NCI-H1436 (cell line): ENCODE measurements around the gene ADRA2B.

Source experiments
- DNase-seq: peaks from one replicate; lab custom pipeline; 2025; lab: John Stamatoyannopoulos, UW

ADRA2B gene

DNA sequence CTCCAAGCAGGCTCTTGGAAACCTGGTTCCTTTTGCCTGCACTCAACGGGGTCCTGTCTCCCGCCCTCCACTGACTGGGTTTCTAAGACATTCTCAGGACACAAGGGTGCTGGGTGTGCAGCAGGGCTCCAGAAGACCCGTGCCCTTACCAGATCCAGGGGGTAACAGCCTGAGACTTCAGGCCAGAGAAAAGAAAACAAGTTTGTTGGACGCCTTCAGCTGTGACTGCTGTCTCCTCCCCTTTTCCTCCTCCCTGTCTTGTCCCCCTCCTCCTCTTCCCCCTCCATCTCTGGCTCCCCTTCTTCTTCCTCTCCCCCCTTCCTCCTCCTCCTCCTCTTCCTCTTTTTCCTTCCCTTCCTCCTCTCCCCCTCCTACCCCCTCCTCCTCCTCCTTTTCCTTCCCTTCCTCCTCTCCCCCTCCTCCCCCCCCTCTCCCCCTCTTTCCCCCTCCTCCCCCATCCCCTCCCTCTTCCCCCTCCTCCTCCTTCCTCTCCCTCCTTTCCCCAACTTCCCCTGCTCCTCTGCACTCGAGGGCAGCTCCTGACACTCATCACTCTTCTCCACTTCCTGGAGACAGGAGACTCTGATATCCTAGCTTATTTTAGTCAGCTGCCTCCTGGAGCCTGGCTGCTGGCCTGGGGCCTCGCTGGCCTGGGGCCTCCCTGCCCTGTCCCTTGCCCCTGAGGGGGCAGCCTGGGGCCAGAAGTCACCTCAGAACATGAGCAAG, 12.4 kb downstream of the ADRA2B start:
- DNase-seq: no peak

- DNase-seq: no peak
These were observed 13.2 kb downstream of the ADRA2B start for GRCh38 chr2:96103187-96103601.

DNA sequence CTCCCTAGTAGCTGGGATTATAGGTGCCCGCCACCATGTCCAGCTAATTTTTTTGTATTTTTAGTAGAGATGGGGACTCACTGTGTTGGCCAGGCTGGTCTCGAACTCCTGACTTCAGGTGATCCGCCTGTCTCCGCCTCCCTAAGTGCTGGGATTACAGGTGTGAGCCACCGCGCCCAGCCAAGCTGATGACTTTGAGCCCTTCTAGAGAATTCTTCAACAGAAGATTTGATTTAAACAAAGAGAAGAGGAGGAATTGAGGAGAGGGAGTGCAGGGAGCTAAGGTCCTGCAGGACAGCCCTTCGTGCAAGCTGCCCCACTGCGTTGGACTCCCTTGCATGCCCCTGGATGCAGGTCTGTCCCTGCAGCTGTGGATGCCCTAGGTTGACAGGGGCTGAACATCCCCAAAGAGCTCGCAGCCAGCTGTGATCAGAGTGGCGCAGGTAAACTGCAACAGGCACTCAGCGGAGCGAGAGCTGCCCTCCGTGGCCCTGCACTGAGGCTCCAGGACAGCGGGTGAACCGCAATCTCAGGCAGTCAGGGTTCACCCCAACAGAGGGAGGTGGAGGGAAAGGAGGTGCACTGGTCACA, 13.7 kb downstream of the ADRA2B start:
- DNase-seq: no peak

GRCh38 chr2:96100893-96101304, 15.5 kb downstream of the ADRA2B start:
- no peak for DNase-seq

GRCh38 chr2:96099861-96100798, 16.2 kb downstream of the ADRA2B start:
- no peak for DNase-seq

DNA sequence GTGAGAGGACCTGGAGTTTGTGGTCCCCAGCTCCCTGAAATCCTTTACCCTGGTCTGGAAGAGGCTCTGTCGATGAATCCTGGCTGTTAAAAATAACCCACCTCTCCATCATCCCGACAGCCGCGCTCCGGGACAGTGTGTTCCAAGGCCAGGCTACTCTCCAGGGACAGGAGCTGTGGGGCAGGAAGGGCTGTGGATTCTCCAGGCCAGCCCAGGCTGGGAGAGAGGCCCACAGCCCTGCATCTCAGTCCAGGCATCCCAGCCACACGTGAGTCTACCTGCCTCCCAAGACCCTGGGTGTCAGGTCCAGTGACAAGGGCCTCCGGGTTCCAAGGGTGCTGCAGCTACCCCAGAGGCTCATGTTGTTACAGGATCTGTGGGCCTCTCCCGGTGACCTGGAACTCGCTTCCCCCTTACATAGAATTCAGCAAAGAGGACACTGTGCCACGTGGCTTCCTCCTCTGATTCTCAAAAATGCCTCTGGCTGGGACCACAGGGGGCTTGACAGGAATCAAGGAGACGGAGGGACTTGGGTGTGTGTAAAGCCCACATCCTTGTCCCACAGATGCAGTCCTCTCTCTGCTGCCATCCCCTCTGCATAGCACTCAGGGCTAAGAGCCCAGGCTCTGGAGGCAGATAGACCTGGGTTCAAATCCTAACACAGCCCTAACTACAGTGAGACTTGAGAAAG, 17.3 kb downstream of the ADRA2B start:
- DNase-seq: no peak

DNA sequence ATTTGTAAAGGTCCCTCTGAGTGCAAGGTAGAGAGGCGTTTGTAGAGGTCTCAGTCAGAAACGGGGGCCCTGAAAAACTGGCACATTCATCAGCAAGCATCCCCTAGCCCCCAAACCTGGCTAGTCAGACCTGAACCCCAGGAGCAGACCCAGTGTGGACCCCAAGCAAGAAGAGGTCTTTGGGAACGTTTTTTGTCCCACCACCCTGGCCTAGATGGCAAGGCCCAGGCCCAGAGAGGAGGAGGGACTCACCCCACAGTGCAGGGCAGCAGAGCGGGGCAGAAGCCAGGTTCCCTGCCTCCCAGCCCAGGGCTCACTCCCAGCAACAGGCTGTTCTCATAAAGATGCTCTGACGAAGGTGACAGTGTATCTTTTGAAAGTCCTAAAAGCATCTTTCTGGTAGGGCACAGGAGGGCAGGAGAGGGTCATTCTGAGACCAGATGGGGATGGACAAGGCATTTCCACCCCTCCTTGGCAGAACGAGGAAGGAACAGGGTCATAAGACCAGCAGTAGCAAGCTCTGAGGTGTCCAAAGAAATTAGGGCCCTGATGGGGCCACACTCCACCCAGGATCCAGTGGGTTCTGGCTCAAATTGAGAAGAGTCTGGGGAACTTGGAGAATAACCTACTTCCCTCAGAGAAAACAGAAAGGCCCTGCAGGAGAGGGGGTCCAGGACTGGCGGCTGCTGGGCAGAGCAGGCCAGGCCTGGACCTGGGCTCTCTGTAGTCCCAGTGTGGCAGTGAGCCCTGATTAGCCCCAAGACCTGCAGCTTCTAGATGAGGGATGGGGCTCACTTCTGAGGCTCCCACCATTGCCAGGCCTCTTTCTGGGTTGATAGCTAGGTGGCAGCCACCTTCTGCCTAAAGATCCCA, 18.2 kb downstream of the ADRA2B start:
- no peak for DNase-seq

GRCh38 chr2:96097441-96097840, 18.9 kb downstream of the ADRA2B start:
- no peak for DNase-seq

- no peak for DNase-seq
These were observed 21.2 kb downstream of the ADRA2B start for GRCh38 chr2:96095116-96095636.

GRCh38 chr2:96093528-96093927, 22.8 kb downstream of the ADRA2B start:
- DNase-seq: no peak

DNA sequence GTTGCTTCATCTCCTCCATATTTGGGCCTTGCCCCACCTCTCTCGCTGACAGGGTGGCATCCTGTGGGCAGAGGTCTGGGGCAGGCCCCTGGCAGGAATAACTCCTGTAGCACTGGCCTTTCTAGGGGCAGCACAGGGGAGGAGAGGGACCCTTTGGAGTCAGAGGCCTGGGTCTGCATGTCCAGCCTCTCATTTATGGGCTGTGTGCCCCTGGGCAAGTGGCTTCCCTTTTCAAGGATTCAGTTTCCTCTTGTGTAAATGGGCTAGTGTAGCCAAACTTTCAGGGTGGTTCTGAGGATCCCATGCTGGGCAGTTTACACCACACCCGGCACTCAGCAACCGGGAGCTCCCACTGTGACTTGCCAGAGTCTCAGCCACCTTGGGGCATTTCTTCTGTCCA, 23.4 kb downstream of the ADRA2B start:
- DNase-seq: no peak

- DNase-seq: no peak
These were observed 23.8 kb downstream of the ADRA2B start for GRCh38 chr2:96092573-96092877.

DNA sequence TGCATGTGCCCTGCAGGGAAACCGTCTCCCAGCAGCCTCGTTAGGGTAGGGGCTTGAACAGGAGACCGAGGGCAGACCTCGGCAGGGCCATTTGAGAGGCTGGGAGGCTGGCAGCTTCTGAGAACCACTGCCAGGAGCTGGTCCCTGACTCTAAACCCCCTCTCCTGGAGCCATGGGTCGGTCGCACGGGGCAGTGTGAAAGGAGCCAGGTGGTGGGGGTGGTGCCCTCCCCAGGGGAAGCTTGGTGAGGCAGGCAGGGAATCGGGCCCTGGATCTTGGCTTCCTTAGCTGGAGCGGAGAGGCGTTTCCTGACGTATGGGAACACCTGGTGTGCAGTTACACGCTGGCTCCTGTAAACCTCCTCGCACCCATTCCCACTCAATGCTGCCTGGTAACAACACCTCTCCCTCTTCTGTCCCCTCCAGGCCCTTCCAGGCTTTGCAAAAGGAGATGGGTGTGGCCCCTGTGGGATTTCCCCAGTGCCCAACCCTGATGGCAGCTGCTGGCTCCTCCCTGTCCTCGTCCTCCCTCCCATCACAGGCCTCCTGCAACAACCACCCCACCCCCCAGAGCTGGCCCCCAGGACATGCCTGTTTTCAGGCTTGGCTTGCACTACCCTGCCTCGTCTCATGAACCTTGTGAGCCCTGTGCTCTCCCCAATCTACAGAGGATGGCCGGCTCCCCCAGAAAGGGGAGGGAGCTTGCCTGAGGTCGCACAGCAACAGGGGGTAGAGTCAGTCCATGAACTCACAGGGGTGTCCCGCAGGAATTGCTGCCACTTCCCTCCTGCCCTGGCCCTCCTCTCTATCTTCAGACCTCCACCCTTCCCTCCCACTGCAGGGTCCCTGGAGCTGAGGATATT, 24.4 kb downstream of the ADRA2B start:
- peak; percentile 5 for DNase-seq

- DNase-seq: no peak
These were observed 25.1 kb downstream of the ADRA2B start for GRCh38 chr2:96091141-96091710.

- no peak for DNase-seq
These were observed 26.0 kb downstream of the ADRA2B start for GRCh38 chr2:96090196-96090926.

DNA sequence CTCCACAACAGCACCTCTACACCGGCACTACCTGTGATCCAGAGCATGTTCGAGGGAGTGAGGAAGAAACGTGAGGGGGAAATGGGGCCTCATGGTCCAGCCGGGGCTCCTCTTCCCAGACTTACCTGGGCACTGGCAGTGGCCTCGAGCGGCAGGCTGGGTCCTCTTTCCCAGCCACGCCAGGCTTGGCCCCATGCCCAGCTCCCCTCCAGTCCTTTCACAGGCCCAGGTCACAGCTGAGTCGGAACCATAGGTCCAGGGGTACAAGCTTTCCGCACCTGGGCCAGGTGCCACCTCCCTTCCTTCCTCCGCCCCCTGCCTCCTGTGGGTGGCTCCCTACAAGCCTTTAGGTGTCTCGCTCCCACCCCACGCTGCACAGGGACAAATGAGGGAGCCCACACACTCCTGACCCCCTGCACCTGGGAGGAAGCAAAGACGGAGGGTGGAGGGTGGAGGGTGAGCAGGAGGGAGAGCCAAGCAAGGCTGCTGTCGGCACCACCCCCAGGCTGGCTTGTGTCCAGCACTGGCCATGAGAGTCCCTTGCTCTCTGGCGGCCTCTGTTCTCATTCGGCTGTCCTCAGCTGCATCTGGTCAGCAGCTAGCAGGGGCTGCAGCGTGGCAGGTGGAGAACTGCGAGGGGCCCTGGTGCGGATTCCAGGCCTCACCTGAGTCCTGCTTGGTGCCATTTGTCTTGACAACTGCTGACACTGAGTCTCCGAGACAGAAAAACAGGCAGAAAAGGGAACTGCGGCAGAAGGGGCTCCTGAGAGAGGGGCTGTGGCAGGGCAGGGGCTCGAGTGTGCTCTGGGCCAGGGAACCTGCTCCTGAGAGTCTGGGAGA, 26.8 kb downstream of the ADRA2B start:
- DNase-seq: no peak

- DNase-seq: no peak
These were observed 27.7 kb downstream of the ADRA2B start for GRCh38 chr2:96088340-96089335.
